Stomach smooth muscle (tissue), 2 donors: Measurements from ENCODE around the gene GMCL1.
A peak's percentile ranks its signal among the peaks of the same experiment; 100 is the strongest.

Experiments used
- H3K27ac ChIP-seq: one replicate; pipeline ENCODE4 v1.7.0; 2013; ENCODE audit warnings: mild to moderate bottlenecking, low read length, inconsistent platforms
- H3K27me3 ChIP-seq, 2 donors: one replicate each; pipeline ENCODE4 v1.7.0; 2013; ENCODE audit warnings: low read length in 2 of 2; ENCODE audit not compliant: insufficient read depth in 2 of 2, control insufficient read depth in 1 of 2
- H3K36me3 ChIP-seq, 2 donors: one replicate each; pipeline ENCODE4 v1.7.0; 2013; ENCODE audit warnings: low read length in 2 of 2; ENCODE audit not compliant: control insufficient read depth in 2 of 2, insufficient read depth in 2 of 2
- H3K4me1 ChIP-seq: one replicate; pipeline ENCODE4 v1.7.0; 2013; ENCODE audit warnings: low read length; ENCODE audit not compliant: control insufficient read depth, insufficient read depth
- H3K4me3 ChIP-seq, 2 donors: one replicate each; pipeline ENCODE4 v1.7.0; 2013; ENCODE audit warnings: low read length in 2 of 2
- H3K9ac ChIP-seq, 2 donors: one replicate each; pipeline ENCODE4 v1.7.0; 2013; ENCODE audit warnings: low read length in 2 of 2, mild to moderate bottlenecking in 1 of 2
- H3K9me3 ChIP-seq, 2 donors: one replicate each; pipeline ENCODE4 v1.7.0; 2013; ENCODE audit warnings: low read length in 2 of 2; ENCODE audit not compliant: control insufficient read depth in 2 of 2
- donor health status: healthy.
- donor health status: Pancreatic carcinoma.

Gene GMCL1, protein sequence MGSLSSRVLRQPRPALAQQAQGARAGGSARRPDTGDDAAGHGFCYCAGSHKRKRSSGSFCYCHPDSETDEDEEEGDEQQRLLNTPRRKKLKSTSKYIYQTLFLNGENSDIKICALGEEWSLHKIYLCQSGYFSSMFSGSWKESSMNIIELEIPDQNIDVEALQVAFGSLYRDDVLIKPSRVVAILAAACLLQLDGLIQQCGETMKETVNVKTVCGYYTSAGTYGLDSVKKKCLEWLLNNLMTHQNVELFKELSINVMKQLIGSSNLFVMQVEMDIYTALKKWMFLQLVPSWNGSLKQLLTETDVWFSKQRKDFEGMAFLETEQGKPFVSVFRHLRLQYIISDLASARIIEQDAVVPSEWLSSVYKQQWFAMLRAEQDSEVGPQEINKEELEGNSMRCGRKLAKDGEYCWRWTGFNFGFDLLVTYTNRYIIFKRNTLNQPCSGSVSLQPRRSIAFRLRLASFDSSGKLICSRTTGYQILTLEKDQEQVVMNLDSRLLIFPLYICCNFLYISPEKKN

DNA sequence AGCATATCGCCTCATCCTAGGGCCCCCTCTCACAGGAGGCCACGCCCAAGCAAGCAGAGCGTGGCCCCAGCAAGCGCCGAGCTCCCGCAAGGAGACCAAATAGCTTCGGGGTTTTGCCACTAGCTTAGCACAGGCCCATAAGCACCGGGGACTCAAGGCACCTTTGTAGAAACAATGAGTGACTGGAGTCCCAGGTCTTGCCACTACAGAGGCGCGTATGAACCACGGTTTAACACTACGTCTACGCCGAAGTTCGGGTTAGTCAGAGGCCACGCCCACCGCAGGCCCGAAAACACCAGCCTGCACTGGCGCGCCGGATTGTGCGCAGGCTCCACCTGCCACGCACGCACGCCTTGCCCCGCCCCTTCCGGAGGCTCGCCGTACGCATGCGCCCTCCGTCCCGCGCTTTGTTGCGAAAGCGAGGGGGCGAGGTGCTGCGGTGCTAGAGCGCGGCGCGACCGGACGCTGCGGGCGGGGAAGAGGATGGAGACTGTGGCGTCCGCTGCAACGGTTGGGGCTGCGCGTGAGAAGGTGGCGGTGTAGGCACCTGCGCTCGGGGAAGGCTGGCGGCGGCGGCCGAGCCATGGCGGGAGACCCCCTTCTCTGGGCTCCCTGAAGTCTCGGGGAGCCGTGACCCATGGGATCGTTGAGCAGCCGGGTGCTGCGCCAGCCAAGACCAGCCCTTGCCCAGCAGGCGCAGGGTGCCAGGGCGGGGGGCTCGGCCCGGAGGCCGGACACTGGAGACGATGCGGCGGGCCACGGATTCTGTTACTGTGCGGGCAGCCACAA is at the start of gene GMCL1:
TSS of gene GMCL1 (plus strand) at position 405 of the 789 bp plus-strand sequence. CDS start at position 638, 233 bp downstream.
- H3K9me3 ChIP-seq = no peaks in the 10 kb centered on the region
- H3K36me3 ChIP-seq = no peaks in the 10 kb centered on the region
- peaks cover 20% of the 10 kb centered on the region for H3K4me1 ChIP-seq
- H3K9ac ChIP-seq = peak within 1 kb of the TSS; percentile 97 to 98
- no peaks in the 10 kb centered on the region for H3K27me3 ChIP-seq
- H3K27ac ChIP-seq = peak within 1 kb of the TSS; percentile 97
- peak within 1 kb of the TSS; percentile 94 for H3K4me3 ChIP-seq

DNA sequence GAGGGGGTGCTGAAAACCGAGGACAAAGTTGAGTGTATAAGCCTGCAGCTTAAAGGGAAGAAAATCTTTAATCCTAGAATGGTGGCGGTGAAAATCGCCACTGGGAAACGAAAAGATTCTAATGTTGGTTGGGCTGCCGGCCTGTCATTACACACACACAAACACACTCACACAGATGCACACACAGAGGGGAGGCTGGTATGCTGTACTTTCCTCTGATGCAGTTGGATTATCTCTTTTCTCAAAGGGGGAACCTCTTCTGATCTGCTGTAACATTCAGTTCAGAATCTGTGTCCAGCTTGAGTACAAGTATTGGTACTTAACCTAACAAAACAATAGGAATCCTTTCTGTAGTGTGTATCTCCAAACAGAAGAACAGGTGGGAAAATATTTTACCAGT is 48.5 kb upstream of the GMCL1 start:
- Histone ChIP-seq H3K4me3 (no peak overlapping the region), H3K36me3 (no peaks in the 10 kb centered on the region), H3K27me3 (no peaks in the 10 kb centered on the region), H3K4me1 (peaks cover 4% of the 10 kb centered on the region), H3K9ac (no peak overlapping the region), H3K9me3 (no peaks in the 10 kb centered on the region), H3K27ac (no peak overlapping the region)

DNA sequence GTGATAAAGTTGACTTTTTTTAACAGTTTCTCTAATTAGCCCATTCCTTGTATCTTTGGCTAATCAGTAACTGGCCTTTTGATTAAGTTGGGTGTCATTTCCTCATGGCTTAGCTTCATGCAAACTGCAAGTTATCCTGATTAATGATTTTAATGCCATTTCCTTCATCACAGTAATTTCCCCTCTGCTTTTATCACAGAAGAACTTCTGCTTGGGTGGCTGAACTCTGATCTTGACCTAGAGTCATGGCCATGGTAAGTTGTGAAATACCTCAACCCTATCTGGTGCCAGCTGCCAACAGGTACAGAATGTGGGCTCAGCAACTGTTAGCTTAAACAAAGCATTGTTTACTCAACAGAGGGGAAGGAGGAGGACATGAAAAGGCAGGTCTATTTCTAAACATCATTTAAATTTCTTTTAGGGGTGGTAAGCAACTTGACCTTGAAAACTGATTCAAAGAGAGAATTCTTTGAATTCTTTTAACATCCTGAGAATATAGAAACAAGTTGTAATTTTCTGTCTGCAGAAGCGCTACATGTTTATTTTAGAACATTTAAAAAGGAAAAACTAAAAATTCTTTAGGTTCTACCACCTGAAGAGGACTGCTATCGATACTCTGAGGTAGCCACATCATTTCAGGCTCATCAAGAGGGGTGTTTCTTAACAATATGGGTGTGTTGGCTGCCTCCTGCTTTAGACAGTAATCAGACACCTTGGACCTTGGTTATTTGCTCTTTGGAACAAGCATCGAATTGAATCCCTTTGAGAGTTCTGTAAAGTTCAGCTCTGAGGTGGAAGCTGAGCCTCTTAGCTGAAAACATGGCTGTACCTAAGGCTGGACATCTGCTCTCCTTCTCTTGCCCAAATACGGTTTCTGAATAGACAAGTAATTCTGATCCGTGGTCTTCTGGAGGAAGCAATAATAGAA is 47.9 kb upstream of the GMCL1 start:
- Histone ChIP-seq H3K27ac (no peak overlapping the region), H3K9ac (no peak overlapping the region)

DNA sequence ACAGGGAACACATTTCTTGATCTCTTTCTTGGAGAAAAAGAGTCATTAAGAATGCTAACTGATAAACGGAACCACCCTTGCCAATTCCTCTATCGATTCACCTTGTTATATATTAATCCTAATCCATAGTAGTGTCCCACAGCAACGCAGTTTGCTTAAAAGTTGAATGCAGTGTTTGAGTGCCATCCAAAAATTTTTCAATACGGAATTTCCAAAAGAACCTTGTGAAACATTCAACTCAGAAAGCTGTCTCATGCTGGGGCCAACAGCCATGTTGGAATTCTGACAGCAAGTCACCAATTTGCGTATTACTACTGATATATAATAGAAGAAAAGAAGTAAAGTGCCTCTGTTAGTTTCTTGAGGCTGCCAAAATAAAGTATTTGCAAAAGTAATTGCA is 45.2 kb upstream of the GMCL1 start:
- Histone ChIP-seq H3K4me1 (peaks cover 5% of the 10 kb centered on the region), H3K9ac (no peak overlapping the region), H3K4me3 (no peak overlapping the region), H3K36me3 (peaks cover 4 to 5% of the 10 kb centered on the region in 2 donors), H3K9me3 (no peaks in the 10 kb centered on the region), H3K27me3 (no peaks in the 10 kb centered on the region), H3K27ac (no peak overlapping the region)

More for the DNA sequence above, 47.9 kb upstream of the GMCL1 start:
- H3K4me3 ChIP-seq = no peak overlapping the region
- peaks cover 4% of the 10 kb centered on the region for H3K4me1 ChIP-seq
- H3K27me3 ChIP-seq = no peaks in the 10 kb centered on the region
- no peaks in the 10 kb centered on the region for H3K9me3 ChIP-seq
- no peaks in the 10 kb centered on the region for H3K36me3 ChIP-seq

DNA sequence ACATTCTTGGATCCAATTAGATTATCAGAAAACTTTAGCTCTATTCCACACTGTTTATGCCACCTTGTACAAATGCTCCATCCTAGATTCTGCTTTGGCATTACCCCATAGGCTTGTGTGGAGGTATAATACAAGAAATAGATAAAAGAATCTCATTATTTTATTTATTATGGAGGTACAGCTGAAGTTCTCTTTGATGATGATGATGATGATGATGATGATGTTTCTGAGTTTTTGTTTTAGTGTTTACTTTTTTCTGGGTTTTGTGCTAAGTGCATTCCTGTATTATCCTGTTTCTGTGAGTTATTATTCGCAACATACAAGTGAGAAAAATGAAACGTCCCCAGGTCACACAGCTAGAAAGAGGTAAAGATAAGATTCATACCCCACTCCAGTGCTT is 44.1 kb upstream of the GMCL1 start:
- H3K27me3 ChIP-seq = no peaks in the 10 kb centered on the region
- H3K36me3 ChIP-seq = peaks cover 4 to 5% of the 10 kb centered on the region in 2 donors
- peaks cover 10% of the 10 kb centered on the region for H3K4me1 ChIP-seq
- H3K27ac ChIP-seq = no peak overlapping the region
- no peak overlapping the region for H3K4me3 ChIP-seq
- no peaks in the 10 kb centered on the region for H3K9me3 ChIP-seq
- H3K9ac ChIP-seq = no peak overlapping the region

DNA sequence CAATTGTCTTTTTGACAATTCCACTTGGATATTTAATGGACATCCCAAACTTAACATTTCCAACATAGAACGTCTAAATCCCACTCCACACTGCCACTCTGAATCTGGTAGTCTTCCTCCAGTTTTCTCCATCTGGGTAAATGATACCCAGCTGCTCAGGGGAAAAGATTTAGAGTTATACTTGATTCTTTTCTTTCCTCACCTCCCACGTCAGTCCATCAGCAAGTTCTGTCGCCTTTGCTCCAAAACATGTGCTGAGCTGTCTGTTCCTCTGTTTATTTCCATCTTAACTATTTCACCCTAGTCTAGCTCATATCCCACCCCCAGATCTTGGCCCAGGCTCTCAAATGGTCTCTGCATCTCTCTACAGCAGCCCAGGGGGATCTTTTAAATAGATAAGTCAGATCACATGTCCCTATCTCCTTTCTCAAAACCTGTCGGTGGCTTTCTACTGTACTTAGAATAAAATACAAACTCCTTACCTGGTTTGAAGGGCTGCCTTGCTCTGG is 43.4 kb upstream of the GMCL1 start:
- Histone ChIP-seq H3K9ac (no peak overlapping the region), H3K27me3 (no peaks in the 10 kb centered on the region), H3K36me3 (peaks cover 4 to 5% of the 10 kb centered on the region in 2 donors), H3K4me3 (no peak overlapping the region), H3K4me1 (peaks cover 12% of the 10 kb centered on the region), H3K27ac (no peak overlapping the region), H3K9me3 (no peaks in the 10 kb centered on the region)

DNA sequence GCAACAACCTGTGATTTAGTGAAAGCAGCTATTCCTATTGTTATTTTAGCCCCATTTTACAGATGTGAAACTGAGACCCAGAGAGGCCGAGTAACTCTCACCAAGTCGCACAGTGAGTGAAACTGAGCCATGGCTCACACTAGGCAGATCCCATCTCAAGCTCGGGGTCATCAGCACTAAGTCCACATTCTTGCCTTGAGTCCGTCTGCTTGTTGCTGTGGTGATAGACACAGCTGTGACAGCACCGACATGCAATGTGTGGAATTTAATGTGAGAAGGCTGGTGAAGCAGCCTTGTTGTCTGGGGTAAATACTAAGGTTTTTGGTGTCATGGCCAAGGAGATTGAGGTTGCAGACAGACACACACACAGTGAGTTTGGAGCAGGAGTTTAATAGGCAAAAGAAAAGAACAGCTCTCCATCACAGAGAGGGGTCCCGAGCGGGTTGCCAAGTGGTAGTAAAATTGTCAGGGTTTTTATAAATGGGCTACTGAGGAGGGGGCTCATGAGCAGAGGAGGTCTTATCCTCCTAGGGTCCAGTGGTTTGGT is 40.2 kb upstream of the GMCL1 start:
- no peaks in the 10 kb centered on the region for H3K9me3 ChIP-seq
- peak overlapping the region; percentile 18 for H3K27ac ChIP-seq
- no peaks in the 10 kb centered on the region for H3K27me3 ChIP-seq
- H3K36me3 ChIP-seq = peaks cover 4 to 5% of the 10 kb centered on the region in 2 donors
- no peak overlapping the region for H3K4me3 ChIP-seq
- H3K9ac ChIP-seq = no peak overlapping the region
- H3K4me1 ChIP-seq = peaks cover 12% of the 10 kb centered on the region

DNA sequence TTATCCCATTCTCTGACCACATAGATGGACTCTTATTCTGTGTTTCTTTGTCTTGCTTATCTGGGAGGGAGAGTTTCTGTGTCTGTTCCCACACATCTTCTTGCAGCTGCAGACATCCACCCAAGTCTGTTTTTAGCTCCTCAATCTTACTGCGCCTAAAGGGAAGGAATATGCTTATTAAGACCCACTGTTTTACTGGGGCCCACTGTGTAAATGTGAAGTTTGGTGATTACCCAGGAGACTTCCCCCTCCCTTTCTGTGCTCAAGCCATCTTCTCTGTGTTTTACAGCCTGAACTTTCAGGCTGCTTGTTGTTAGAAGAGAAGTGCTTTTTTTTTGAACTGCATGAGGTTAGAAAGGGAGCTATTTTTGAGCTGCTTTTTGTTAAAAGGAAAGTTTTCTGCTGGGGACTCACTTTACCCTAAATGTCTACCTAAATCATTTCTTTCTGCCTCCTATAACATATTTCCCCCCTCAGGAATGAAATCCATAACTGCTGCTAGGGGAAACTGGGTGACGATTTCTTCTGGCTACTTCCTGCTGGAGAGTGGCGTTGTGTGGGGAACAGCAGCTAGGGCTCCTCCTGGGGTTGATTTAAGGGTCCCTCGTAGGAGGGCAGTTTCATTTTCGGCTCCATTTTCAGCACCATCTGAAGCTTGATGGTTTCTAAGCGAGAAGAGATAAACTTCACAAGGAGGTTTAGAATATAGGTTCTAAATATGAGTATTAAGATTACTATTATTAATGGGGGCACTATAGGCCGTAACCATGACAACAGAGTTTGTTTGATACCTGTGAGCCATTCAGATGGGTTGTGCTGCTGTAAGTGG is 39.5 kb upstream of the GMCL1 start:
- Histone ChIP-seq H3K9me3 (no peaks in the 10 kb centered on the region), H3K27me3 (no peaks in the 10 kb centered on the region), H3K4me3 (peak overlapping the region; percentile 58), H3K36me3 (peaks cover 4 to 5% of the 10 kb centered on the region in 2 donors), H3K4me1 (peaks cover 12% of the 10 kb centered on the region), H3K9ac (peak overlapping the region; percentile 35 to 55), H3K27ac (peak overlapping the region; percentile 18)

DNA sequence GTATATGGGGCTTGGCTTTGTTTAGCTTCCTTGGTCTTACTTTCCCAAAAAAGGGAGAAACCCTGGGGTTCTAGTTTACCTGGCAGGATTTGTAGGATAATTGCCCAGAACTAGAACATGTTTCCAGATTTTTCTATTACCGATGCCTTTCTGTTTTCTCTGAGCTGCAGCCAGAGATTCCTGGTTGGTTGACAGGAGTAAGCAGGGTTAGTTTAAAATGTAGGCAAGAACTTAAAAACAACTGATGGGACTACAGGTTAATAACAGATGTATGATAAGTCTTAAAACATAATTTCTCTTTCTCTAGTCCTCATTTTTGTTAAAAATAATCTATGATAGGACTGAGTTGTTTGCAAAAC is 38.9 kb upstream of the GMCL1 start:
- H3K9me3 ChIP-seq = no peaks in the 10 kb centered on the region
- peak overlapping the region; percentile 35 to 55 for H3K9ac ChIP-seq
- peak overlapping the region; percentile 58 for H3K4me3 ChIP-seq
- H3K27ac ChIP-seq = peak overlapping the region; percentile 18
- peaks cover 4 to 5% of the 10 kb centered on the region in 2 donors for H3K36me3 ChIP-seq
- peaks cover 12% of the 10 kb centered on the region for H3K4me1 ChIP-seq
- no peaks in the 10 kb centered on the region for H3K27me3 ChIP-seq
